ENCODE data around the gene CBLN1.

- TF ChIP-seq CTCF (IDR thresholded peaks at IDR 0.05) (no peak), POLR2A (IDR thresholded peaks at IDR 0.05) (no peak)
Observed at GRCh38 chr16:49248227-49248626, 33.4 kb downstream of the CBLN1 start.
